ENCODE results near the gene SCN1A.

- TF ChIP-seq, protein P1, sequence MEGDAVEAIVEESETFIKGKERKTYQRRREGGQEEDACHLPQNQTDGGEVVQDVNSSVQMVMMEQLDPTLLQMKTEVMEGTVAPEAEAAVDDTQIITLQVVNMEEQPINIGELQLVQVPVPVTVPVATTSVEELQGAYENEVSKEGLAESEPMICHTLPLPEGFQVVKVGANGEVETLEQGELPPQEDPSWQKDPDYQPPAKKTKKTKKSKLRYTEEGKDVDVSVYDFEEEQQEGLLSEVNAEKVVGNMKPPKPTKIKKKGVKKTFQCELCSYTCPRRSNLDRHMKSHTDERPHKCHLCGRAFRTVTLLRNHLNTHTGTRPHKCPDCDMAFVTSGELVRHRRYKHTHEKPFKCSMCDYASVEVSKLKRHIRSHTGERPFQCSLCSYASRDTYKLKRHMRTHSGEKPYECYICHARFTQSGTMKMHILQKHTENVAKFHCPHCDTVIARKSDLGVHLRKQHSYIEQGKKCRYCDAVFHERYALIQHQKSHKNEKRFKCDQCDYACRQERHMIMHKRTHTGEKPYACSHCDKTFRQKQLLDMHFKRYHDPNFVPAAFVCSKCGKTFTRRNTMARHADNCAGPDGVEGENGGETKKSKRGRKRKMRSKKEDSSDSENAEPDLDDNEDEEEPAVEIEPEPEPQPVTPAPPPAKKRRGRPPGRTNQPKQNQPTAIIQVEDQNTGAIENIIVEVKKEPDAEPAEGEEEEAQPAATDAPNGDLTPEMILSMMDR (conservative IDR thresholded peaks at IDR 0.05; ENCODE audit: low read depth, low read length) = no peak
- no peak for TF ChIP-seq EZH2 (IDR thresholded peaks at IDR 0.05; ENCODE audit: borderline replicate concordance, low read depth, low read length, poor library complexity, severe bottlenecking)
Observed at GRCh38 chr2:166135152-166135848, 7.5 kb upstream of the SCN1A start.
